ENCODE results near the gene PTHLH.

- TF ChIP-seq EZH2phosphoT487 (IDR thresholded peaks at IDR 0.05; ENCODE audit: borderline replicate concordance, low read depth) (no peak), MEF2A (IDR thresholded peaks at IDR 0.05; ENCODE audit: borderline replicate concordance, low read depth) (no peak), SMC3 (IDR thresholded peaks at IDR 0.05; ENCODE audit: low read depth, low read length) (no peak), EP300 (IDR thresholded peaks at IDR 0.05; ENCODE audit: borderline replicate concordance in 1 of 2, low read depth in 1 of 2, low read length in 1 of 2) (no peak)
These were observed 14.8 kb upstream of the PTHLH start for GRCh38 chr12:27987331-27987730.

Data from SK-N-SH (cell line).